AG04450 (cell line): ENCODE results near the gene MPV17. TPM values are rescaled to one million over a fixed set of nuclear protein-coding genes. Genes with fewer than 3 reads are reported as not detected.
"Not testable (repeated sequence)": the region's sequence is repeated elsewhere in the genome, so short reads cannot be mapped to it uniquely, and the experiment has no call there.

Experiments used
- CTCF ChIA-PET: fragments of 300-600, 350-600 bp; formaldehyde crosslinking; extraction: SDS; loops from one replicate; lab custom pipeline; 2022; ENCODE audit warnings: antibody characterized with exemption, inconsistent platforms; lab: Charles Lee
- POLR2A ChIA-PET: fragments of 350-600 bp; formaldehyde crosslinking; extraction: SDS; loops from one replicate; lab custom pipeline; 2021; ENCODE audit warnings: antibody characterized with exemption, inconsistent platforms; lab: Yijun Ruan, JAX
- DNase-seq: peaks from one replicate; pipeline ENCODE4 v3.0.0-alpha.2; 2011; ENCODE audit warnings: low read depth, low spot score
- H3K27ac ChIP-seq: one replicate; pipeline ENCODE4 v1.5.1; 2012; ENCODE audit warnings: low read depth, low read length, control low read depth
- H3K27me3 ChIP-seq: one replicate; pipeline ENCODE4 v1.6.0; 2012; ENCODE audit warnings: low read length; ENCODE audit not compliant: control insufficient read depth, insufficient read depth
- H3K4me3 ChIP-seq: 2 replicates; pipeline ENCODE4 v1.5.1; 2011; ENCODE audit warnings: mild to moderate bottlenecking, low read depth, low read length, control low read depth
- H3K9me3 ChIP-seq: 2 replicates; pipeline ENCODE4 v1.5.1; 2012; ENCODE audit warnings: low read length; ENCODE audit not compliant: control insufficient read depth, insufficient read depth
- CTCF ChIP-seq: IDR thresholded peaks from 2 replicates; pipeline ENCODE4 v1.5.1; 2011; ENCODE audit warnings: low read depth, low read length, control low read depth, inconsistent platforms
- polyA plus RNA-seq: library from polyadenylated mRNA; depleted of rRNA; stranded (reverse); fragments of >200 nt; gene quantifications from 2 replicates; pipeline ENCODE4 v1.2.3, GENCODE V29; 2011

Gene MPV17
- polyA plus RNA-seq, 1 experiment = 183 TPM

- DNase-seq = no peak
- peaks cover 38% of the 10 kb centered on the region for H3K27me3 ChIP-seq
- TF ChIP-seq CTCF = no peak
- POLR2A ChIA-PET = interaction anchor here (0.5 kb wide), 1 partner anchor 135 kb away, joined by 4 read pairs; no protein-coding TSS in a partner anchor
- CTCF ChIA-PET = interaction anchor here (3.1 to 3.9 kb wide), 2 partner anchors 40 to 206 kb away, joined by 24 to 56 read pairs; no protein-coding TSS in a partner anchor
- H3K4me3 ChIP-seq = no peak overlapping the region
- peaks cover 5% of the 10 kb centered on the region; the same call in 1 of the 2 replicates for H3K9me3 ChIP-seq
- no peak overlapping the region for H3K27ac ChIP-seq
Observed at GRCh38 chr2:27305516-27305915, 17.4 kb downstream of the MPV17 start.

- H3K27me3 ChIP-seq = peaks cover 38% of the 10 kb centered on the region
- no peak overlapping the region for H3K4me3 ChIP-seq
- CTCF ChIA-PET = interaction anchor here (2.0 to 7.5 kb wide), 7 partner anchors 13 to 205 kb away, joined by 14 to 87 read pairs (median 24); partner anchors contain the start of genes MPV17 and TRIM54
- no peak overlapping the region for H3K27ac ChIP-seq
- H3K9me3 ChIP-seq = peaks cover 5% of the 10 kb centered on the region; the same call in 1 of the 2 replicates
- no peak for DNase-seq
- no peak for TF ChIP-seq CTCF
- POLR2A ChIA-PET = no interaction called here
Observed at GRCh38 chr2:27304488-27305240, 18.2 kb downstream of the MPV17 start.

GRCh38 chr2:27303093-27304025, 19.5 kb downstream of the MPV17 start:
- no peak overlapping the region for H3K4me3 ChIP-seq
- CTCF ChIA-PET = interaction anchor here (0.5 to 7.5 kb wide), 40 partner anchors 9 to 1895 kb away, joined by 3 to 87 read pairs (median 4); partner anchors contain the start of genes MPV17, PREB and TRIM54
- peak; percentile 89 for TF ChIP-seq CTCF
- peaks cover 5% of the 10 kb centered on the region; the same call in 1 of the 2 replicates for H3K9me3 ChIP-seq
- POLR2A ChIA-PET = interaction anchor here (0.7 to 1.7 kb wide), 4 partner anchors 10 to 178 kb away, joined by 3 to 18 read pairs (median 4); partner anchors contain the start of genes ATRAID and SLC5A6
- H3K27ac ChIP-seq = no peak overlapping the region
- peaks cover 33% of the 10 kb centered on the region for H3K27me3 ChIP-seq
- no peak for DNase-seq

- DNase-seq, H3K27ac ChIP-seq, H3K4me3 ChIP-seq, H3K9me3 ChIP-seq, POLR2A ChIA-PET: not testable (repeated sequence)
- H3K27me3 ChIP-seq = peaks cover 16% of the 10 kb centered on the region
- CTCF ChIA-PET = interaction anchor here (1.1 to 7.5 kb wide), 2 partner anchors 19 to 35 kb away, joined by 6 to 87 read pairs; partner anchors contain the start of gene TRIM54
Observed at GRCh38 chr2:27300606-27301005, 22.3 kb downstream of the MPV17 start.
